ENCODE results near the gene COX20. TPM values are rescaled to one million over a fixed set of nuclear protein-coding genes. Genes with fewer than 3 reads are reported as not detected.
A peak's percentile ranks its signal among the peaks of the same experiment; 100 is the strongest.
"Not testable (repeated sequence)": the region's sequence is repeated elsewhere in the genome, so short reads cannot be mapped to it uniquely, and the experiment has no call there.

COX20 gene
- total RNA-seq, 1 donor from 2014 or later, result 27.6 TPM

GRCh38 chr1:244802556-244803239 is 32.8 kb upstream of the COX20 start:
- no peaks in the 10 kb centered on the region for H3K36me3 Mint-ChIP-seq (ENCODE audit: low read depth)
- no peak overlapping the region for H3K4me3 Mint-ChIP-seq
- H3K9me3 Mint-ChIP-seq, result no peaks in the 10 kb centered on the region
- H3K27me3 Mint-ChIP-seq (ENCODE audit: insufficient read depth), result peaks cover 14% of the 10 kb centered on the region
- no peak for DNase-seq (ENCODE audit: low spot score)
- intact Hi-C loops (cut with micrococcal nuclease), result no loop called here
- no peak overlapping the region for H3K27ac Mint-ChIP-seq
- H3K4me1 Mint-ChIP-seq (ENCODE audit: low read depth), result peaks cover 8% of the 10 kb centered on the region

- intact Hi-C loops (cut with micrococcal nuclease), result no loop called here
- no peaks in the 10 kb centered on the region for H3K9me3 Mint-ChIP-seq
Measured at GRCh38 chr1:244804841-244805240, 30.6 kb upstream of the COX20 start.

GRCh38 chr1:244807138-244807537 is 28.3 kb upstream of the COX20 start:
- Mint-ChIP-seq H3K4me3 (no peak overlapping the region), H3K9me3 (no peaks in the 10 kb centered on the region), H3K4me1 (ENCODE audit: low read depth) (no peaks in the 10 kb centered on the region), H3K27me3 (ENCODE audit: insufficient read depth) (peaks cover 6% of the 10 kb centered on the region), H3K27ac (no peak overlapping the region), H3K36me3 (ENCODE audit: low read depth) (no peaks in the 10 kb centered on the region)
- intact Hi-C loops (cut with micrococcal nuclease), result no loop called here
- DNase-seq (ENCODE audit: low spot score), result no peak

More at GRCh38 chr1:244804841-244805240, 30.6 kb upstream of the COX20 start:
- Mint-ChIP-seq H3K27ac (no peak overlapping the region), H3K27me3 (ENCODE audit: insufficient read depth) (peaks cover 11% of the 10 kb centered on the region), H3K36me3 (ENCODE audit: low read depth) (no peaks in the 10 kb centered on the region), H3K4me1 (ENCODE audit: low read depth) (peaks cover 8% of the 10 kb centered on the region), H3K4me3 (no peak overlapping the region)
- DNase-seq (ENCODE audit: low spot score), result no peak

GRCh38 chr1:244810221-244810620 is 25.2 kb upstream of the COX20 start:
- Mint-ChIP-seq H3K27ac (no peak overlapping the region), H3K4me1 (ENCODE audit: low read depth) (no peaks in the 10 kb centered on the region), H3K27me3 (ENCODE audit: insufficient read depth) (peaks cover 13% of the 10 kb centered on the region), H3K9me3 (no peaks in the 10 kb centered on the region), H3K4me3 (no peak overlapping the region), H3K36me3 (ENCODE audit: low read depth) (no peaks in the 10 kb centered on the region)
- intact Hi-C loops (cut with micrococcal nuclease), result no loop called here
- DNase-seq (ENCODE audit: low spot score), result no peak

GRCh38 chr1:244813327-244813726 is 22.1 kb upstream of the COX20 start:
- no peaks in the 10 kb centered on the region for H3K9me3 Mint-ChIP-seq

GRCh38 chr1:244815600-244816099 is 19.8 kb upstream of the COX20 start:
- Mint-ChIP-seq H3K27ac (peak overlapping the region; percentile 49), H3K36me3 (ENCODE audit: low read depth) (no peaks in the 10 kb centered on the region)
- intact Hi-C loops (cut with micrococcal nuclease), result no loop called here

More at GRCh38 chr1:244813327-244813726, 22.1 kb upstream of the COX20 start:
- H3K27ac Mint-ChIP-seq, result no peak overlapping the region
- peaks cover 19% of the 10 kb centered on the region for H3K27me3 Mint-ChIP-seq (ENCODE audit: insufficient read depth)
- intact Hi-C loops (cut with micrococcal nuclease), result no loop called here
- H3K4me1 Mint-ChIP-seq (ENCODE audit: low read depth), result no peaks in the 10 kb centered on the region
- no peak for DNase-seq (ENCODE audit: low spot score)
- H3K4me3 Mint-ChIP-seq, result no peak overlapping the region
- H3K36me3 Mint-ChIP-seq (ENCODE audit: low read depth), result no peaks in the 10 kb centered on the region

GRCh38 chr1:244817415-244817894 is 18.0 kb upstream of the COX20 start:
- intact Hi-C loops (cut with micrococcal nuclease), result no loop called here
- no peaks in the 10 kb centered on the region for H3K9me3 Mint-ChIP-seq
- peaks cover 17% of the 10 kb centered on the region for H3K27me3 Mint-ChIP-seq (ENCODE audit: insufficient read depth)
- no peak for DNase-seq (ENCODE audit: low spot score)
- no peak overlapping the region for H3K4me3 Mint-ChIP-seq
- no peak overlapping the region for H3K27ac Mint-ChIP-seq
- no peaks in the 10 kb centered on the region for H3K36me3 Mint-ChIP-seq (ENCODE audit: low read depth)
- H3K4me1 Mint-ChIP-seq (ENCODE audit: low read depth), result no peaks in the 10 kb centered on the region

More at GRCh38 chr1:244815600-244816099, 19.8 kb upstream of the COX20 start:
- Mint-ChIP-seq H3K9me3 (no peaks in the 10 kb centered on the region), H3K27me3 (ENCODE audit: insufficient read depth) (peaks cover 17% of the 10 kb centered on the region), H3K4me3 (no peak overlapping the region), H3K4me1 (ENCODE audit: low read depth) (no peaks in the 10 kb centered on the region)
- DNase-seq (ENCODE audit: low spot score), result no peak

GRCh38 chr1:244820131-244820530 is 15.3 kb upstream of the COX20 start:
- Mint-ChIP-seq H3K36me3 (ENCODE audit: low read depth) (no peaks in the 10 kb centered on the region), H3K27ac (no peak overlapping the region), H3K4me1 (ENCODE audit: low read depth) (no peaks in the 10 kb centered on the region), H3K9me3 (no peaks in the 10 kb centered on the region), H3K4me3 (no peak overlapping the region), H3K27me3 (ENCODE audit: insufficient read depth) (peaks cover 14% of the 10 kb centered on the region)
- DNase-seq (ENCODE audit: low spot score), result no peak
- intact Hi-C loops (cut with micrococcal nuclease), result no loop called here

- DNase-seq (ENCODE audit: low spot score), result no peak
- no peaks in the 10 kb centered on the region for H3K9me3 Mint-ChIP-seq
- intact Hi-C loops (cut with micrococcal nuclease), result no loop called here
- no peaks in the 10 kb centered on the region for H3K36me3 Mint-ChIP-seq (ENCODE audit: low read depth)
- H3K4me3 Mint-ChIP-seq, result no peak overlapping the region
- H3K4me1 Mint-ChIP-seq (ENCODE audit: low read depth), result no peaks in the 10 kb centered on the region
- no peak overlapping the region for H3K27ac Mint-ChIP-seq
- H3K27me3 Mint-ChIP-seq (ENCODE audit: insufficient read depth), result peaks cover 12% of the 10 kb centered on the region
Measured at GRCh38 chr1:244821134-244821533, 14.3 kb upstream of the COX20 start.

GRCh38 chr1:244822878-244823277 is 12.6 kb upstream of the COX20 start:
- no peak for DNase-seq (ENCODE audit: low spot score)
- Mint-ChIP-seq H3K27ac (no peak overlapping the region), H3K27me3 (ENCODE audit: insufficient read depth) (peaks cover 13% of the 10 kb centered on the region), H3K36me3 (ENCODE audit: low read depth) (no peaks in the 10 kb centered on the region), H3K4me3 (no peak overlapping the region), H3K9me3 (no peaks in the 10 kb centered on the region), H3K4me1 (ENCODE audit: low read depth) (no peaks in the 10 kb centered on the region)
- intact Hi-C loops (cut with micrococcal nuclease), result no loop called here

GRCh38 chr1:244826712-244827111 is 8.7 kb upstream of the COX20 start:
- Mint-ChIP-seq H3K27me3 (ENCODE audit: insufficient read depth) (peaks cover 13% of the 10 kb centered on the region), H3K36me3 (ENCODE audit: low read depth) (no peaks in the 10 kb centered on the region)
- intact Hi-C loops (cut with micrococcal nuclease), result no loop called here

GRCh38 chr1:244830639-244831038 is 4.8 kb upstream of the COX20 start:
- intact Hi-C loops (cut with micrococcal nuclease), result loop anchor here (5.0 to 10.0 kb wide), 3 partner anchors 506 to 1576 kb away; partner anchors contain the start of genes CEP170 and SDCCAG8
- H3K4me3 Mint-ChIP-seq, result no peak overlapping the region
- H3K27ac Mint-ChIP-seq, result no peak overlapping the region

More at GRCh38 chr1:244826712-244827111, 8.7 kb upstream of the COX20 start:
- no peaks in the 10 kb centered on the region for H3K4me1 Mint-ChIP-seq (ENCODE audit: low read depth)
- H3K4me3 Mint-ChIP-seq, result no peak overlapping the region
- no peak overlapping the region for H3K27ac Mint-ChIP-seq
- DNase-seq (ENCODE audit: low spot score), result no peak
- no peaks in the 10 kb centered on the region for H3K9me3 Mint-ChIP-seq

GRCh38 chr1:244833260-244833659 is 2.2 kb upstream of the COX20 start:
- not testable (repeated sequence) for H3K27me3 Mint-ChIP-seq (ENCODE audit: insufficient read depth); H3K9me3 Mint-ChIP-seq; DNase-seq (ENCODE audit: low spot score)
- intact Hi-C loops (cut with micrococcal nuclease), result loop anchor here (5.0 to 10.0 kb wide), 3 partner anchors 508 to 1578 kb away; partner anchors contain the start of genes CEP170 and SDCCAG8
- Mint-ChIP-seq H3K4me1 (ENCODE audit: low read depth) (peaks cover 35% of the 10 kb centered on the region), H3K36me3 (ENCODE audit: low read depth) (peaks cover 19% of the 10 kb centered on the region), H3K4me3 (peak overlapping the region; percentile 96), H3K27ac (peak overlapping the region; percentile 98)

More at GRCh38 chr1:244830639-244831038, 4.8 kb upstream of the COX20 start:
- Mint-ChIP-seq H3K27me3 (ENCODE audit: insufficient read depth) (peaks cover 7% of the 10 kb centered on the region), H3K9me3 (no peaks in the 10 kb centered on the region), H3K36me3 (ENCODE audit: low read depth) (peaks cover 1% of the 10 kb centered on the region), H3K4me1 (ENCODE audit: low read depth) (peaks cover 12% of the 10 kb centered on the region)
- no peak for DNase-seq (ENCODE audit: low spot score)
